ENCODE measurements around the gene CSNK1D.
A peak's percentile ranks its signal among the peaks of the same experiment; 100 is the strongest.

- peak; percentile 86 for TF ChIP-seq POLR2AphosphoS5 (IDR thresholded peaks at IDR 0.05; ENCODE audit: low read depth, low read length)
- no peak for TF ChIP-seq REST (IDR thresholded peaks at IDR 0.05; ENCODE audit: insufficient read depth in 1 of 2, low read depth in 2 of 2, low read length in 2 of 2)
- TF ChIP-seq SIN3A (IDR thresholded peaks at IDR 0.05; ENCODE audit: borderline replicate concordance, insufficient read depth, low read length): no peak
- peak; percentile 93 for TF ChIP-seq TAF1 (IDR thresholded peaks at IDR 0.05; ENCODE audit: borderline replicate concordance, insufficient read depth, low read length)
These were observed 44.4 kb downstream of the CSNK1D start, which contains the start of gene SLC16A3 for GRCh38 chr17:82228842-82229697.

Measured in PFSK-1 (cell line).